ENCODE measurements around the gene MITD1. TPM values are rescaled to one million over a fixed set of nuclear protein-coding genes. Genes with fewer than 3 reads are reported as not detected.
"Not testable (repeated sequence)": the region's sequence is repeated elsewhere in the genome, so short reads cannot be mapped to it uniquely, and the experiment has no call there.

Gene MITD1
- total RNA-seq, 1 experiment from 2014 or later, result 22.3 TPM

DNA sequence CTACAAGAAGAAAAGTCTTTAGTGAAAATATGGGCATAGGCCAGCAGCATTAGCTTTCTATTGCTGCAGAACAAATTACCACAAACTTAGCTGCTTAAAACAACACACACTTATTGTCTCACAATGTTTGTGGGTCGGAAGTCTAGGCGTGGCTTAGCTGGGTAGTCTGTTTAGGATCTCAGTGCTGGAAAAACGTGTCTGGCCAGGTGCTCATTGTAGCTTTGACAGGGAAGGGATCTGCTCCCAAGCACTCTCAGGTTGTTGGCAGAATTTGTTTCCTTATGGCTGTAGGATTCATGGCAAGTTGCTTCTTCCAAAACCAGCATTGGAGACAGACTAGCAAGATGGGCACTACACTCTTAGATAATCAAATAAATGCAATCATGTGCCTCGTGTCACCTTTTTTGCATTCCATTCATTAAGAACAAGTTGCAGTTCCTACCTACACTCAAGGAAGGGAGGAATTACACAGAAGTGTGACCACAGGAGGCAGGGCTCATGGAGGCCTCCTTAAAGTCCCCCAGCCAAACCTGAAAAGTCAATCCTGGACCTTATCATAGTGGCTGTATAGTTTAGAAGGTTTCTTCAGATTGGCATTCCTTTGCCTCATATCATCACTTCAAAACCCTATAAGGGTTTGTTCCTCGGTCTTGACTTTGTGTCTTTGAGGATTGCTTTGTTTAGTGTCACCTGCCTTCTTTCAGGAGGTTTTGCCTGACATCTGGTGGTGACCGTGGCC, 17.4 kb upstream of the MITD1 start:
- intact Hi-C loops (cut with micrococcal nuclease; ENCODE audit: unreplicated experiment), result no loop called here
- ChIA-PET CTCF (no interaction called here), POLR2A (ENCODE audit: low non-redundant PET) (no interaction called here)
- DNase-seq (ENCODE audit: low spot score), result no peak
- no peak overlapping the region for H3K27ac ChIP-seq (ENCODE audit: low read depth, low read length, poor library complexity, severe bottlenecking)
- no peaks in the 10 kb centered on the region for H3K4me1 ChIP-seq (ENCODE audit: insufficient read depth, low read length, poor library complexity, severe bottlenecking)
- H3K36me3 ChIP-seq (ENCODE audit: insufficient read depth, low read length, poor library complexity, severe bottlenecking), result peaks cover 23% of the 10 kb centered on the region
- no TSS peak for BruUV-seq (replicated peaks)
- TF ChIP-seq EZH2 (IDR thresholded peaks at IDR 0.05; ENCODE audit: borderline replicate concordance, low read depth, low read length, poor library complexity, severe bottlenecking), result no peak
- no peak for TF ChIP-seq CTCF (conservative IDR thresholded peaks at IDR 0.05; ENCODE audit: low read depth, low read length)
- no peaks in the 10 kb centered on the region for H3K27me3 ChIP-seq (replicated peaks; ENCODE audit: insufficient read depth, low read depth, low read length, poor library complexity)
- no peaks in the 10 kb centered on the region for H3K9me3 ChIP-seq (ENCODE audit: low read depth, low read length, poor library complexity, severe bottlenecking)
- H3K4me3 ChIP-seq (ENCODE audit: low read depth, low read length, poor library complexity, severe bottlenecking), result no peak overlapping the region

DNA sequence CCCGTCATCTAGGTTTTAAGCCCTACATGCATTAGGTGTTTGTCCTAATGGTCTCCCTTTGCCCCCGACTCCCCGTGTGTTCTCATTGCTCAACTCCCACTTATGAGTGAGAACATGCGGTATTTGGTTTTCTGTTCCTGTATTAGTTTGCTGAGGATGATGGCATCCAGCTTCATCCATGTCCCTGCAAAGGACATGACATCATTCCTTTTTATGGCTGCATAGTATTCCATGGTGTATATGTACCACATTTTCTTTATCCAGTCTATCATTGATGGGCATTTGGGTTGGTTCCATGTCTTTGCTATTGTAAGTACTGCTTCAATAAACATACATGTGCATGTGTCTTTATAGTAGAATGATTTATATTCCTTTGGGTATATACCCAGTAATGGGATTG, 11.5 kb upstream of the MITD1 start:
- CTCF ChIA-PET; H3K27me3 ChIP-seq (replicated peaks; ENCODE audit: insufficient read depth, low read depth, low read length, poor library complexity); DNase-seq (ENCODE audit: low spot score); H3K9me3 ChIP-seq (ENCODE audit: low read depth, low read length, poor library complexity, severe bottlenecking); H3K4me3 ChIP-seq (ENCODE audit: low read depth, low read length, poor library complexity, severe bottlenecking); POLR2A ChIA-PET (ENCODE audit: low non-redundant PET); BruUV-seq (replicated peaks); H3K27ac ChIP-seq (ENCODE audit: low read depth, low read length, poor library complexity, severe bottlenecking); intact Hi-C loops (cut with micrococcal nuclease; ENCODE audit: unreplicated experiment); H3K4me1 ChIP-seq (ENCODE audit: insufficient read depth, low read length, poor library complexity, severe bottlenecking): not testable (repeated sequence)
- peaks cover 38% of the 10 kb centered on the region for H3K36me3 ChIP-seq (ENCODE audit: insufficient read depth, low read length, poor library complexity, severe bottlenecking)

DNA sequence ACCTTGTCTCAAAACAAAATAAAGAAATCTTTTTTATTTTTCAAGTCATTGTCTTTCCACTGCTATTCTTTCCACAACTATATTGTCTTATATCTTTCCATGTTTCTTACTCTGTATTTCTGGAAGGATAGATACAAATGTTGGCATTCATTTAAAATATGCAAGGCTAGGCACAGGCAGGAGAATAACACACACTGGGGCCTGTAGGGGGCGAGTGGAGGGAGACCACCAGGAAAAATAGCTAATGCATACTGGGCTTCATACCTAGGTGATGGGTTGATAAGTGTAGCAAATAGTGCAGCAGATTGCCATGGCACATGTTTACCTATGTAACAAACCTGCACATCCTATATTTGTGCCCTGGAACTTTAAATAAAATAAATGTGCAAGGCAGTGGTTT, 9.7 kb upstream of the MITD1 start:
- intact Hi-C loops (cut with micrococcal nuclease; ENCODE audit: unreplicated experiment), result no loop called here
- Histone ChIP-seq H3K27ac (ENCODE audit: low read depth, low read length, poor library complexity, severe bottlenecking) (no peak overlapping the region), H3K9me3 (ENCODE audit: low read depth, low read length, poor library complexity, severe bottlenecking) (no peaks in the 10 kb centered on the region), H3K4me1 (ENCODE audit: insufficient read depth, low read length, poor library complexity, severe bottlenecking) (no peaks in the 10 kb centered on the region), H3K4me3 (ENCODE audit: low read depth, low read length, poor library complexity, severe bottlenecking) (no peak overlapping the region), H3K27me3 (replicated peaks; ENCODE audit: insufficient read depth, low read depth, low read length, poor library complexity) (no peaks in the 10 kb centered on the region), H3K36me3 (ENCODE audit: insufficient read depth, low read length, poor library complexity, severe bottlenecking) (peaks cover 26% of the 10 kb centered on the region)
- TF ChIP-seq CTCF (conservative IDR thresholded peaks at IDR 0.05; ENCODE audit: low read depth, low read length) (peak; percentile 30; the same call in 1 of the 2 replicates), EZH2 (IDR thresholded peaks at IDR 0.05; ENCODE audit: borderline replicate concordance, low read depth, low read length, poor library complexity, severe bottlenecking) (no peak)
- POLR2A ChIA-PET (ENCODE audit: low non-redundant PET), result no interaction called here
- BruUV-seq (replicated peaks), result no TSS peak
- DNase-seq (ENCODE audit: low spot score), result no peak
- CTCF ChIA-PET, result no interaction called here

DNA sequence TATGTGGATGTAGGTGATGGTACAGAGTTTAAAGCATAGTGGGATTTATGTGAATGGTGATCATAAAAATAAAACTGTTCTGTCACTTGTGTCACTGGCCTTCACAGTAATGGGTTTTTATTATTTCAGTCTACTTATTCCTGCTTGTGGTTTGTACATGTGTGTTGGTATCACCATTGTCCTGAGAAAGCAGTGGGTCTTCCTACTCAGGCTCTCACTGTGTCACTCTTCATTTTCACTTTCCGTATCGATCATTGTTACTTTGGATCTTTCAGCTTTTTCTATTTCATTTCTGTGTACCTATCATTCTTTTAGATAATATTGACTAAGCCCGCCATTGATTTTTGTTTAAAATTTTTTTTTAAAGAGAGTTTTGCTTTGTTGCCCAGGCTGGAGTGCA, 7.5 kb upstream of the MITD1 start:
- intact Hi-C loops (cut with micrococcal nuclease; ENCODE audit: unreplicated experiment), result no loop called here
- Histone ChIP-seq H3K36me3 (ENCODE audit: insufficient read depth, low read length, poor library complexity, severe bottlenecking) (peaks cover 15% of the 10 kb centered on the region), H3K4me1 (ENCODE audit: insufficient read depth, low read length, poor library complexity, severe bottlenecking) (no peaks in the 10 kb centered on the region), H3K27me3 (replicated peaks; ENCODE audit: insufficient read depth, low read depth, low read length, poor library complexity) (no peaks in the 10 kb centered on the region), H3K4me3 (ENCODE audit: low read depth, low read length, poor library complexity, severe bottlenecking) (no peak overlapping the region), H3K9me3 (ENCODE audit: low read depth, low read length, poor library complexity, severe bottlenecking) (no peaks in the 10 kb centered on the region), H3K27ac (ENCODE audit: low read depth, low read length, poor library complexity, severe bottlenecking) (no peak overlapping the region)
- no peak for DNase-seq (ENCODE audit: low spot score)
- ChIA-PET POLR2A (ENCODE audit: low non-redundant PET) (no interaction called here), CTCF (no interaction called here)
- BruUV-seq (replicated peaks), result no TSS peak
- TF ChIP-seq EZH2 (IDR thresholded peaks at IDR 0.05; ENCODE audit: borderline replicate concordance, low read depth, low read length, poor library complexity, severe bottlenecking) (no peak), CTCF (conservative IDR thresholded peaks at IDR 0.05; ENCODE audit: low read depth, low read length) (no peak)
